ENCODE measurements around the gene ATP6AP1. TPM values are rescaled to one million over a fixed set of nuclear protein-coding genes. Genes with fewer than 3 reads are reported as not detected.

The ATP6AP1 gene
- total RNA-seq, 1 experiment from 2014 or later, result 112 TPM

GRCh38 chrX:154465601-154466000, 37.1 kb downstream of the ATP6AP1 start:
- intact Hi-C loops (cut with micrococcal nuclease; ENCODE audit: unreplicated experiment), result no loop called here
- no TSS peak for BruUV-seq (replicated peaks)
- no peaks in the 10 kb centered on the region for H3K4me1 Mint-ChIP-seq (ENCODE audit: low read depth, unreplicated experiment)
- no peaks in the 10 kb centered on the region for H3K36me3 ChIP-seq (ENCODE audit: control insufficient read depth, insufficient read depth, low read length)
- no peak overlapping the region for H3K27ac Mint-ChIP-seq (ENCODE audit: unreplicated experiment)
- no peak for DNase-seq
- no peak overlapping the region for H3K4me3 Mint-ChIP-seq (ENCODE audit: unreplicated experiment)
- no peaks in the 10 kb centered on the region for H3K27me3 ChIP-seq (replicated peaks; ENCODE audit: control insufficient read depth, insufficient read depth, low read length)
- no peak for TF ChIP-seq CTCF (IDR thresholded peaks at IDR 0.05; ENCODE audit: insufficient read depth in 1 of 2, low read depth in 1 of 2, low read length in 1 of 2, severe bottlenecking in 1 of 2, unreplicated experiment in 1 of 2)
- H3K9me3 Mint-ChIP-seq (ENCODE audit: unreplicated experiment), result no peaks in the 10 kb centered on the region
- H3K4me1 ChIP-seq, result no peaks in the 10 kb centered on the region
- H3K27me3 Mint-ChIP-seq (ENCODE audit: insufficient read depth, unreplicated experiment), result no peaks in the 10 kb centered on the region
- ChIA-PET POLR2A (no interaction called here), CTCF (no interaction called here)
- H3K9me3 ChIP-seq, result no peaks in the 10 kb centered on the region
- peaks cover 10% of the 10 kb centered on the region for H3K36me3 Mint-ChIP-seq (ENCODE audit: insufficient read depth, unreplicated experiment)
- H3K4me3 ChIP-seq (ENCODE audit: low read depth, low read length), result no peak overlapping the region

DNA sequence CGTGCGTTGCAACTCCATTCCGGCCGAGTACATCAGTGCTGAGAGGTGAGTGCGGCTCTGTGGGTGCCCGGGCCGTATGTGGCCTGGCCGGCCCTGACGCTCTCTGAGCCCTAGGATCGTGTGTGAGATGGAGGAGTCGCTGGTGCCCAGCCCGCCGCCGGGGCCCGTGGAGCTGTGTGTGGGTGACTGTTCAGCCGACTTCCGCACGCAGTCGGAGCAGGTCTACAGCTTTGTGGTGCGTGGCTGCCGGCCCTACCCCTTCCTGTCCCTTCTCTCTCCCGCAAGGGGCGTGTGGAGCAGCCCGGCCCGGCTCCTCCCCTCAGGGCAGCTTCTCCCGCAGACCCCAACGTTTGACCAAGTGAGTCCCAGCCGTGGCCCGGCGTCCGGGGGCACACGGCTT, 37.6 kb downstream of the ATP6AP1 start:
- H3K27me3 Mint-ChIP-seq (ENCODE audit: insufficient read depth, unreplicated experiment), result no peaks in the 10 kb centered on the region
- BruUV-seq (replicated peaks), result no TSS peak
- intact Hi-C loops (cut with micrococcal nuclease; ENCODE audit: unreplicated experiment), result no loop called here
- TF ChIP-seq CTCF (IDR thresholded peaks at IDR 0.05; ENCODE audit: insufficient read depth in 1 of 2, low read depth in 1 of 2, low read length in 1 of 2, severe bottlenecking in 1 of 2, unreplicated experiment in 1 of 2), result no peak
- Histone ChIP-seq H3K9me3 (no peaks in the 10 kb centered on the region), H3K4me1 (no peaks in the 10 kb centered on the region), H3K36me3 (ENCODE audit: control insufficient read depth, insufficient read depth, low read length) (no peaks in the 10 kb centered on the region), H3K4me3 (ENCODE audit: low read depth, low read length) (no peak overlapping the region), H3K27me3 (replicated peaks; ENCODE audit: control insufficient read depth, insufficient read depth, low read length) (no peaks in the 10 kb centered on the region)
- H3K36me3 Mint-ChIP-seq (ENCODE audit: insufficient read depth, unreplicated experiment), result peaks cover 6% of the 10 kb centered on the region
- H3K4me1 Mint-ChIP-seq (ENCODE audit: low read depth, unreplicated experiment), result no peaks in the 10 kb centered on the region
- H3K4me3 Mint-ChIP-seq (ENCODE audit: unreplicated experiment), result no peak overlapping the region
- DNase-seq, result no peak
- no peaks in the 10 kb centered on the region for H3K9me3 Mint-ChIP-seq (ENCODE audit: unreplicated experiment)
- H3K27ac Mint-ChIP-seq (ENCODE audit: unreplicated experiment), result no peak overlapping the region
- POLR2A ChIA-PET, result no interaction called here
- CTCF ChIA-PET, result no interaction called here

DNA sequence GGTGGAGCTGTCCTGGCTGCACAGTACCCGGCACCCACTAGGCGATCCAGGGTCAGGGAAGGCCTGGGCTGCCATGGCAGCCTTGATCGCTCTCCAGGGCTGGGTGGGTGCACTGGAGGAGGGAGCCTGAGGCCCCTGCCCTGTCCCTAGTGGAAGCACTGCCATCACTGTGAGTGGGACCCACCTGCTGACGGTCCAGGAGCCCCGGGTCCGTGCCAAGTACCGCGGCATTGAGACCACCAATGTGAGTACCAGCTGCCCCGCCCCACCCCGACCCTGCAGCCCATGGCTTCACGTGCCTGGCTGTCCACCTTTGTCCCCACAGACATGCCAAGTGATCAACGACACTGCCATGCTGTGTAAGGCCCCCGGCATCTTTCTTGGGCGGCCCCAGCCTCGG, 38.4 kb downstream of the ATP6AP1 start:
- no peaks in the 10 kb centered on the region for H3K9me3 ChIP-seq
- H3K4me3 ChIP-seq (ENCODE audit: low read depth, low read length), result no peak overlapping the region
- Mint-ChIP-seq H3K4me1 (ENCODE audit: low read depth, unreplicated experiment) (no peaks in the 10 kb centered on the region), H3K36me3 (ENCODE audit: insufficient read depth, unreplicated experiment) (peaks cover 6% of the 10 kb centered on the region), H3K27ac (ENCODE audit: unreplicated experiment) (no peak overlapping the region), H3K4me3 (ENCODE audit: unreplicated experiment) (no peak overlapping the region), H3K9me3 (ENCODE audit: unreplicated experiment) (no peaks in the 10 kb centered on the region), H3K27me3 (ENCODE audit: insufficient read depth, unreplicated experiment) (no peaks in the 10 kb centered on the region)
- H3K36me3 ChIP-seq (ENCODE audit: control insufficient read depth, insufficient read depth, low read length), result no peaks in the 10 kb centered on the region; the same call in 1 of the 2 replicates
- no peaks in the 10 kb centered on the region for H3K27me3 ChIP-seq (replicated peaks; ENCODE audit: control insufficient read depth, insufficient read depth, low read length)
- BruUV-seq (replicated peaks), result no TSS peak
- H3K4me1 ChIP-seq, result no peaks in the 10 kb centered on the region
- POLR2A ChIA-PET, result no interaction called here
- CTCF ChIA-PET, result no interaction called here
- TF ChIP-seq CTCF (IDR thresholded peaks at IDR 0.05; ENCODE audit: insufficient read depth in 1 of 2, low read depth in 1 of 2, low read length in 1 of 2, severe bottlenecking in 1 of 2, unreplicated experiment in 1 of 2), result no peak
- intact Hi-C loops (cut with micrococcal nuclease; ENCODE audit: unreplicated experiment), result no loop called here
- no peak for DNase-seq
